Liver (tissue), 9 donors: ENCODE data around the gene DNM2. TPM values are rescaled to one million over a fixed set of nuclear protein-coding genes. Genes with fewer than 3 reads are reported as not detected.

Experiments
- DNase-seq: peaks from one replicate; pipeline ENCODE4 v3.0.0-alpha.2; 2017; ENCODE audit warnings: low spot score
- H3K27ac ChIP-seq, 2 donors: one replicate each; pipeline ENCODE4 v1.7.0; 2013; ENCODE audit warnings: inconsistent platforms in 2 of 2, low read length in 2 of 2, control low read depth in 1 of 2, low read depth in 1 of 2, mild to moderate bottlenecking in 1 of 2
- H3K27me3 ChIP-seq, 4 donors: one replicate each; pipeline versions ENCODE4 v1.6.1 to v1.7.0; 2013; ENCODE audit warnings: low read length in 3 of 4, inconsistent platforms in 1 of 4, mild to moderate bottlenecking in 1 of 4, moderate library complexity in 1 of 4; ENCODE audit not compliant: control insufficient read depth in 4 of 4, insufficient read depth in 4 of 4
- H3K36me3 ChIP-seq, 4 donors: one replicate each; pipeline versions ENCODE4 v1.6.1 to v1.7.0; 2013; ENCODE audit warnings: low read length in 3 of 4, mild to moderate bottlenecking in 3 of 4, low read depth in 1 of 4, moderate library complexity in 1 of 4; ENCODE audit not compliant: control insufficient read depth in 4 of 4, insufficient read depth in 3 of 4
- H3K4me1 ChIP-seq, 4 donors: one replicate each; pipeline versions ENCODE4 v1.6.1 to v1.7.0; 2013; ENCODE audit warnings: low read length in 3 of 4, mild to moderate bottlenecking in 3 of 4, moderate library complexity in 1 of 4; ENCODE audit not compliant: control insufficient read depth in 4 of 4, insufficient read depth in 4 of 4
- H3K4me3 ChIP-seq, 3 donors: one replicate each; pipeline versions ENCODE4 v1.6.1 to v1.7.0; 2013; ENCODE audit warnings: low read length in 3 of 3, control low read depth in 1 of 3, low read depth in 1 of 3, mild to moderate bottlenecking in 1 of 3
- H3K9ac ChIP-seq, 2 donors: one replicate each; pipeline ENCODE4 v1.7.0; 2013; ENCODE audit warnings: low read length in 2 of 2, mild to moderate bottlenecking in 2 of 2, moderate library complexity in 2 of 2, control low read depth in 1 of 2, low read depth in 1 of 2
- H3K9me3 ChIP-seq, 4 donors: one replicate each; pipeline versions ENCODE4 v1.6.1 to v1.7.0; 2013; ENCODE audit warnings: low read length in 3 of 4; ENCODE audit not compliant: control insufficient read depth in 4 of 4
- EGR1 ChIP-seq, 2 donors: IDR thresholded peaks; 2 replicates each; pipeline ENCODE4 v1.6.1; 2016 to 2018; ENCODE audit warnings: antibody characterized with exemption in 2 of 2, low read depth in 2 of 2
- FOXA2 ChIP-seq: IDR thresholded peaks from 2 replicates; pipeline ENCODE4 v1.6.1; 2016; ENCODE audit warnings: antibody characterized with exemption
- GABPA ChIP-seq, 2 donors: IDR thresholded peaks in 1 of 2; conservative IDR thresholded peaks in 1 of 2; 2 replicates each; pipeline ENCODE4 v1.6.1; 2016; ENCODE audit warnings: antibody characterized with exemption in 2 of 2, mild to moderate bottlenecking in 1 of 2, moderate library complexity in 1 of 2
- HNF4A ChIP-seq, 2 donors: conservative IDR thresholded peaks; 2 replicates each; pipeline ENCODE4 v1.6.1; 2016; ENCODE audit warnings: antibody characterized with exemption in 2 of 2, mild to moderate bottlenecking in 2 of 2
- HNF4G ChIP-seq: IDR thresholded peaks from 2 replicates; pipeline ENCODE4 v1.6.1; 2016; ENCODE audit warnings: antibody characterized with exemption
- JUND ChIP-seq, 2 donors: IDR thresholded peaks; 2 replicates each; pipeline ENCODE4 v1.6.1; 2016; ENCODE audit warnings: antibody characterized with exemption in 2 of 2
- NR2F2 ChIP-seq: IDR thresholded peaks from 2 replicates; pipeline ENCODE4 v1.6.1; 2016; ENCODE audit warnings: antibody characterized with exemption
- RAD21 ChIP-seq, 2 donors: IDR thresholded peaks; 2 replicates each; pipeline ENCODE4 v1.6.1; 2016; ENCODE audit warnings: antibody characterized with exemption in 2 of 2, mild to moderate bottlenecking in 2 of 2
- RXRA ChIP-seq, 2 donors: IDR thresholded peaks; 2 replicates each; pipeline ENCODE4 v1.6.1; 2017 to 2018; ENCODE audit warnings: antibody characterized with exemption in 2 of 2, mild to moderate bottlenecking in 1 of 2
- SP1 ChIP-seq: IDR thresholded peaks from 2 replicates; pipeline ENCODE4 v1.6.1; 2018; ENCODE audit warnings: antibody characterized with exemption, mild to moderate bottlenecking
- TAF1 ChIP-seq: conservative IDR thresholded peaks from 2 replicates; pipeline ENCODE4 v1.6.1; 2016; ENCODE audit warnings: antibody characterized with exemption, mild to moderate bottlenecking
- WGBS: extraction: QIAGEN DNeasy Blood & Tissue Kit; methylation state at CpG from one replicate; pipeline ENCODE4 v1.1.7; 2013; 5-methylcytosine and 5-hydroxymethylcytosine counted together
- polyA plus RNA-seq, 2 donors: library from polyadenylated mRNA; stranded (reverse) in 1 of 2; unstranded in 1 of 2; fragments of 200-250 nt in 1 of 2; fragments of >200 nt in 1 of 2; fragmentation: Nextera tagmentation in 1 of 2; extraction: Ambion mirVana in 1 of 2; gene quantifications; one replicate each; pipeline versions ENCODE4 v1.2.1 to v1.2.3, GENCODE V29; 2013 to 2015
- total RNA-seq, 2 donors: library from RNA; depleted of rRNA; stranded (reverse); fragments of >200 nt; gene quantifications; one replicate each; pipeline ENCODE4 v1.2.3, GENCODE V29; 2014
- TF ChIP-seq, protein P1 (sequence below): IDR thresholded peaks from 2 replicates; pipeline ENCODE4 v1.6.1; 2016; ENCODE audit warnings: antibody characterized with exemption, mild to moderate bottlenecking
- TF ChIP-seq, protein P2 (sequence below): IDR thresholded peaks from 2 replicates; pipeline ENCODE4 v1.6.1; 2016; ENCODE audit warnings: antibody characterized with exemption
- TF ChIP-seq, protein P3 (sequence below): fragments of 150-350 bp; IDR thresholded peaks from 2 replicates; pipeline ENCODE4 v1.5.1; 2017; ENCODE audit warnings: improper control_type of control experiment, low read depth, low read length; ENCODE audit not compliant: missing input control
- TF ChIP-seq, protein P4 (sequence below): IDR thresholded peaks from 2 replicates; pipeline ENCODE4 v1.6.1; 2016; ENCODE audit warnings: antibody characterized with exemption
- donor health status: healthy.
- donor health status: healthy.
- donor health status: healthy.
- donor health status: healthy.
- donor health status: healthy.

Gene DNM2
- total and polyA plus RNA-seq, 4 donors: 23.1 to 95.1 (median 59.1) TPM

DNA sequence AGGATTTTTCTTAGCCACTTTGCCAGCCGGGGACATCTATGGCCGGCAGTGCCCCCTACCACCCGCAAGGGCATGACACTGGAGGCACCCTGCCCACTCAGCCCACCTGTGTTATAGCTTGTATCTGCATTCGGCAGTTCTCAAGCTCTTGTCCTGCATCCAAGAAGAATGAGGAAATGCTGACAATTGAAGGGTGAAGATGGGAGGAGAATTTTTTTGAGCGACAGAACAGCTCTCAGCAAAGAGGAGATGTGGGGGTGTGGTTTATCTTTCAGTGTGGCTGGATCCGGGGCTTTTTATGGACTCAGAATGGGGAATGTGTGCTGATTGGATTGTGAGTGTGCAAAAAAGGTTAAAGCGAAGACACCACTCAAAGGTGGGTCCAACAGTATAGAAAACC is 124.9 kb downstream of the DNM2 start:
- no peak for TF ChIP-seq EGR1 (IDR thresholded peaks at IDR 0.05; ENCODE audit: low read depth in 2 of 2)
- no peaks in the 10 kb centered on the region for H3K9me3 ChIP-seq
- H3K9ac ChIP-seq: no peak overlapping the region
- no peak overlapping the region for H3K4me3 ChIP-seq
- no peaks in the 10 kb centered on the region for H3K36me3 ChIP-seq
- no peaks in the 10 kb centered on the region for H3K4me1 ChIP-seq
- 95% methylated on average over 7 of the region's 7 CpGs for WGBS
- no peak overlapping the region for H3K27ac ChIP-seq
- H3K27me3 ChIP-seq: no peaks in the 10 kb centered on the region
- DNase-seq: no peak

DNA sequence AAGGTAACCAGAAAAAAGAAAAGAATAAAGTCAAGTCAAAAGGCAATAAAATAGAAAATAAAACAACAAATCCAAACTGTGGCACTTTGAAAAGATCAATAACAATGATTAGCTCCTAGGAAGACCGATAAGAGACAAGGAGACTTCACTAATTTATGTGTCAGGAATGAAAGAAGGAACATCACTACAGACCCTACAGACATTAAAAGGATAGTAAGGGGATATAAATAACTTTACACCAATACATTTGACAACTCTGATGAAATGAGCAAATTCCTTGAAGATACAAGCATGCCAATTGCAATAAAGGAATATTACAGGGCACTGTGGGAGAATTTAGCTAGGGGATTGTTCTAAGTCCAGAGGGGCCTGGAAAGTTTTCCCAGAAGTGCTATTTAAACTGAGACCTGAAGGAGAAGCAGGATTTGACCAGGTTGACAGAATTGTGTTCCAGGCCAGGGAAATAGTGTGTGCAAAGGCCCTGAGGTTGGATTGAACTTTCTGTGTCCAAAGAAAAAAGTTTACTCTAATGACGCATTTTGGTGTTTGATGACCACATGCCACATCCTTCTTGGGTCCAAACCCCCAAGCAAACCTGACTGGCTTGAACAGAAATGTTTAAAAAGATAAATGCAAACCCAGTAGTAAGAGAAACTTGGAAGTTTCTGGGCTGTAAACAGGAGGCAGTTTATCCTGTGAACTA is 128.8 kb downstream of the DNM2 start:
- Histone ChIP-seq H3K27ac (no peak overlapping the region), H3K9ac (no peak overlapping the region), H3K4me1 (no peaks in the 10 kb centered on the region), H3K36me3 (no peaks in the 10 kb centered on the region), H3K9me3 (no peaks in the 10 kb centered on the region), H3K4me3 (no peak overlapping the region), H3K27me3 (no peaks in the 10 kb centered on the region)
- no peak for DNase-seq
- 88% methylated on average over 2 of the region's 2 CpGs for WGBS
- TF ChIP-seq RXRA (IDR thresholded peaks at IDR 0.05) (no peak), HNF4G (no peak)
- TF ChIP-seq, protein P1, sequence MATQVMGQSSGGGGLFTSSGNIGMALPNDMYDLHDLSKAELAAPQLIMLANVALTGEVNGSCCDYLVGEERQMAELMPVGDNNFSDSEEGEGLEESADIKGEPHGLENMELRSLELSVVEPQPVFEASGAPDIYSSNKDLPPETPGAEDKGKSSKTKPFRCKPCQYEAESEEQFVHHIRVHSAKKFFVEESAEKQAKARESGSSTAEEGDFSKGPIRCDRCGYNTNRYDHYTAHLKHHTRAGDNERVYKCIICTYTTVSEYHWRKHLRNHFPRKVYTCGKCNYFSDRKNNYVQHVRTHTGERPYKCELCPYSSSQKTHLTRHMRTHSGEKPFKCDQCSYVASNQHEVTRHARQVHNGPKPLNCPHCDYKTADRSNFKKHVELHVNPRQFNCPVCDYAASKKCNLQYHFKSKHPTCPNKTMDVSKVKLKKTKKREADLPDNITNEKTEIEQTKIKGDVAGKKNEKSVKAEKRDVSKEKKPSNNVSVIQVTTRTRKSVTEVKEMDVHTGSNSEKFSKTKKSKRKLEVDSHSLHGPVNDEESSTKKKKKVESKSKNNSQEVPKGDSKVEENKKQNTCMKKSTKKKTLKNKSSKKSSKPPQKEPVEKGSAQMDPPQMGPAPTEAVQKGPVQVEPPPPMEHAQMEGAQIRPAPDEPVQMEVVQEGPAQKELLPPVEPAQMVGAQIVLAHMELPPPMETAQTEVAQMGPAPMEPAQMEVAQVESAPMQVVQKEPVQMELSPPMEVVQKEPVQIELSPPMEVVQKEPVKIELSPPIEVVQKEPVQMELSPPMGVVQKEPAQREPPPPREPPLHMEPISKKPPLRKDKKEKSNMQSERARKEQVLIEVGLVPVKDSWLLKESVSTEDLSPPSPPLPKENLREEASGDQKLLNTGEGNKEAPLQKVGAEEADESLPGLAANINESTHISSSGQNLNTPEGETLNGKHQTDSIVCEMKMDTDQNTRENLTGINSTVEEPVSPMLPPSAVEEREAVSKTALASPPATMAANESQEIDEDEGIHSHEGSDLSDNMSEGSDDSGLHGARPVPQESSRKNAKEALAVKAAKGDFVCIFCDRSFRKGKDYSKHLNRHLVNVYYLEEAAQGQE: no peak
- TF ChIP-seq, protein P2, sequence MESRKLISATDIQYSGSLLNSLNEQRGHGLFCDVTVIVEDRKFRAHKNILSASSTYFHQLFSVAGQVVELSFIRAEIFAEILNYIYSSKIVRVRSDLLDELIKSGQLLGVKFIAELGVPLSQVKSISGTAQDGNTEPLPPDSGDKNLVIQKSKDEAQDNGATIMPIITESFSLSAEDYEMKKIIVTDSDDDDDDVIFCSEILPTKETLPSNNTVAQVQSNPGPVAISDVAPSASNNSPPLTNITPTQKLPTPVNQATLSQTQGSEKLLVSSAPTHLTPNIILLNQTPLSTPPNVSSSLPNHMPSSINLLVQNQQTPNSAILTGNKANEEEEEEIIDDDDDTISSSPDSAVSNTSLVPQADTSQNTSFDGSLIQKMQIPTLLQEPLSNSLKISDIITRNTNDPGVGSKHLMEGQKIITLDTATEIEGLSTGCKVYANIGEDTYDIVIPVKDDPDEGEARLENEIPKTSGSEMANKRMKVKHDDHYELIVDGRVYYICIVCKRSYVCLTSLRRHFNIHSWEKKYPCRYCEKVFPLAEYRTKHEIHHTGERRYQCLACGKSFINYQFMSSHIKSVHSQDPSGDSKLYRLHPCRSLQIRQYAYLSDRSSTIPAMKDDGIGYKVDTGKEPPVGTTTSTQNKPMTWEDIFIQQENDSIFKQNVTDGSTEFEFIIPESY: no peak

DNA sequence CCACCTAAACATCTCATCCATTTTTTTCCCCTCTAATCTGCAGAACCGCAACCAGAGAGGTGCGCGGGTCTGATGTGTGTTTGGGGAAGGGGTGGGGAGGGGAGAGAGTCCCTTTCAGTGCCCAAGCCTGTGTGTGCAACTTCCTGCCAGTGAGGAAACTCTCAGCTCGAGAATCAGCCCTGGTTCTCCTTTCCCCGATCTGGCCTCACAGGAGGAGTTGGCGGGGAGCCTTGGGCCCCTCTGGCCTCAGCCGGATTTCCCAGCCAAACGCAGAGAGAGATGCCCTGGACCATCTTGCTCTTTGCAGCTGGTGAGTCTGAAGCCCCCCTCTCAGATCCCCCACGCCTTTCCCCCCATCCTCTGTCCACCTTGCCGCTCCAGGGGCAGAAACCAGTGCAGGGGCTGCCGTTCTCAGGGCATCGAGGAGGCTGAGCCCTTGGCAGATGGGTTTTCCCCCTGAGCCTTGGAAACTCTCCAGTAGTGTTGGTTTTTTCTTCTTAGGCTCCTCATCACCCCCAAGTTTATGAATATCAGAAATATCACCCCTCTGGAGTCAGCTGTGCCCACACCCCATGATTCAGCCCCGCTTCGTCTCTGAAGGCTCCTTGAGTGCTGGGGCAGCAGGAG is 130.5 kb downstream of the DNM2 start, which contains the start of gene C19orf38:
C19orf38 (plus strand) TSS at position 186 of the 627 bp plus-strand sequence; CDS start at position 280, 94 bp downstream.
- no peaks in the 10 kb centered on the region for H3K36me3 ChIP-seq
- 57% methylated on average over 14 of the region's 14 CpGs for WGBS
- H3K9ac ChIP-seq: no peak within 1 kb of the TSS
- no peaks in the 10 kb centered on the region for H3K4me1 ChIP-seq
- H3K4me3 ChIP-seq: peak within 1 kb of the TSS in 1 of 3 donors; percentile 13
- DNase-seq: no peak
- H3K27me3 ChIP-seq: no peaks in the 10 kb centered on the region
- no peaks in the 10 kb centered on the region for H3K9me3 ChIP-seq
- peak within 1 kb of the TSS in 1 of 2 donors; percentile 31 for H3K27ac ChIP-seq
- no peak for TF ChIP-seq TAF1
- TF ChIP-seq HNF4A (conservative IDR thresholded peaks at IDR 0.05): no peak
- TF ChIP-seq FOXA2: no peak
- TF ChIP-seq NR2F2: no peak
- no peak for TF ChIP-seq SP1
- TF ChIP-seq, protein P3, sequence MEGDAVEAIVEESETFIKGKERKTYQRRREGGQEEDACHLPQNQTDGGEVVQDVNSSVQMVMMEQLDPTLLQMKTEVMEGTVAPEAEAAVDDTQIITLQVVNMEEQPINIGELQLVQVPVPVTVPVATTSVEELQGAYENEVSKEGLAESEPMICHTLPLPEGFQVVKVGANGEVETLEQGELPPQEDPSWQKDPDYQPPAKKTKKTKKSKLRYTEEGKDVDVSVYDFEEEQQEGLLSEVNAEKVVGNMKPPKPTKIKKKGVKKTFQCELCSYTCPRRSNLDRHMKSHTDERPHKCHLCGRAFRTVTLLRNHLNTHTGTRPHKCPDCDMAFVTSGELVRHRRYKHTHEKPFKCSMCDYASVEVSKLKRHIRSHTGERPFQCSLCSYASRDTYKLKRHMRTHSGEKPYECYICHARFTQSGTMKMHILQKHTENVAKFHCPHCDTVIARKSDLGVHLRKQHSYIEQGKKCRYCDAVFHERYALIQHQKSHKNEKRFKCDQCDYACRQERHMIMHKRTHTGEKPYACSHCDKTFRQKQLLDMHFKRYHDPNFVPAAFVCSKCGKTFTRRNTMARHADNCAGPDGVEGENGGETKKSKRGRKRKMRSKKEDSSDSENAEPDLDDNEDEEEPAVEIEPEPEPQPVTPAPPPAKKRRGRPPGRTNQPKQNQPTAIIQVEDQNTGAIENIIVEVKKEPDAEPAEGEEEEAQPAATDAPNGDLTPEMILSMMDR: no peak
- TF ChIP-seq, protein P2: no peak
- TF ChIP-seq RAD21 (IDR thresholded peaks at IDR 0.05): no peak
- TF ChIP-seq, protein P4, sequence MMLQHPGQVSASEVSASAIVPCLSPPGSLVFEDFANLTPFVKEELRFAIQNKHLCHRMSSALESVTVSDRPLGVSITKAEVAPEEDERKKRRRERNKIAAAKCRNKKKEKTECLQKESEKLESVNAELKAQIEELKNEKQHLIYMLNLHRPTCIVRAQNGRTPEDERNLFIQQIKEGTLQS: no peak
- TF ChIP-seq GABPA (IDR thresholded peaks at IDR 0.05 in 1 of 2, conservative IDR thresholded peaks at IDR 0.05 in 1 of 2): no peak
- TF ChIP-seq JUND (IDR thresholded peaks at IDR 0.05): no peak
- TF ChIP-seq EGR1 (IDR thresholded peaks at IDR 0.05; ENCODE audit: low read depth in 2 of 2): no peak
- no peak for TF ChIP-seq HNF4G
